Brain microvascular endothelial cell (primary cell): Measurements from ENCODE around the gene EFNA5.

Source experiments
- DNase-seq: peaks from one replicate; pipeline ENCODE4 v3.0.0-alpha.2; 2020
- H3K27ac ChIP-seq: fragments of 250-450 bp; sonication (Bioruptor Pico); 2 replicates; pipeline ENCODE4 v1.5.1; 2020; ENCODE audit warnings: mild to moderate bottlenecking, moderate library complexity
- H3K27me3 ChIP-seq: fragments of 250-450 bp; sonication (Bioruptor Pico); replicated peaks from 2 replicates; pipeline ENCODE4 v1.5.1; 2020; ENCODE audit warnings: mild to moderate bottlenecking
- H3K36me3 ChIP-seq: fragments of 250-450 bp; sonication (Bioruptor Pico); replicated peaks from 2 replicates; pipeline ENCODE4 v1.5.1; 2020; ENCODE audit warnings: mild to moderate bottlenecking
- H3K4me3 ChIP-seq: 2 replicates; pipeline ENCODE4 v1.5.1; 2011; ENCODE audit warnings: low read depth, mild to moderate bottlenecking, control low read depth, low read length, moderate library complexity
- in situ Hi-C: cut with HindIII; loops from 2 replicates; pipeline ENCODE4 v1.10.0; 2017; ENCODE audit warnings: low sequenced_read_pairs, low pct_ligation_motif_present
- TF ChIP-seq, protein P1 (sequence below): IDR thresholded peaks from 2 replicates; pipeline ENCODE4 v1.5.1; 2011; ENCODE audit warnings: low read depth, mild to moderate bottlenecking, moderate library complexity, low read length, control low read depth, inconsistent platforms; ENCODE audit errors: missing control alignments

Gene EFNA5

GRCh38 chr5:107630184-107630583 is 40.6 kb downstream of the EFNA5 start:
- Histone ChIP-seq H3K36me3 (no peaks in the 10 kb centered on the region), H3K27me3 (no peaks in the 10 kb centered on the region), H3K27ac (no peak overlapping the region), H3K4me3 (no peak overlapping the region)
- in situ Hi-C loops: no loop called here
- TF ChIP-seq, protein P1, sequence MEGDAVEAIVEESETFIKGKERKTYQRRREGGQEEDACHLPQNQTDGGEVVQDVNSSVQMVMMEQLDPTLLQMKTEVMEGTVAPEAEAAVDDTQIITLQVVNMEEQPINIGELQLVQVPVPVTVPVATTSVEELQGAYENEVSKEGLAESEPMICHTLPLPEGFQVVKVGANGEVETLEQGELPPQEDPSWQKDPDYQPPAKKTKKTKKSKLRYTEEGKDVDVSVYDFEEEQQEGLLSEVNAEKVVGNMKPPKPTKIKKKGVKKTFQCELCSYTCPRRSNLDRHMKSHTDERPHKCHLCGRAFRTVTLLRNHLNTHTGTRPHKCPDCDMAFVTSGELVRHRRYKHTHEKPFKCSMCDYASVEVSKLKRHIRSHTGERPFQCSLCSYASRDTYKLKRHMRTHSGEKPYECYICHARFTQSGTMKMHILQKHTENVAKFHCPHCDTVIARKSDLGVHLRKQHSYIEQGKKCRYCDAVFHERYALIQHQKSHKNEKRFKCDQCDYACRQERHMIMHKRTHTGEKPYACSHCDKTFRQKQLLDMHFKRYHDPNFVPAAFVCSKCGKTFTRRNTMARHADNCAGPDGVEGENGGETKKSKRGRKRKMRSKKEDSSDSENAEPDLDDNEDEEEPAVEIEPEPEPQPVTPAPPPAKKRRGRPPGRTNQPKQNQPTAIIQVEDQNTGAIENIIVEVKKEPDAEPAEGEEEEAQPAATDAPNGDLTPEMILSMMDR: no peak
- DNase-seq: no peak

DNA sequence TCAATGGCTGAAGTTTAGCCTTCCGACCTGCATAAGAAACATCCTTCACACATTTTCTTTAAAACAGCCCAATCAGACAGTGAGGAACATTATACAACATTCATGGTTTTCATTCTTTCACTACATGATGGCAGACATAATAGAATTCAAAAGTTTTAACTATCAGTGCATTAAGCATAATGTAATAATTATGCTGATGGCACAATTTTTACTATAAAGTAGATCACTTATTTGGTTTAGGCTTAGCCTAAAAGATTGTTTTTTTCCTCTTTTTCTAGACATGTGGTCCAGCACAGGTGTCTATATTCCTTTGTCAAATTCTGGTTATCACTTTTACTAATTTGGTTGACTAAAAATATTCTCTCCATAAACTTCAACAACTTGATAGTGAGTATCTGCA is 46.5 kb downstream of the EFNA5 start:
- no peaks in the 10 kb centered on the region for H3K36me3 ChIP-seq
- in situ Hi-C loops: no loop called here
- H3K4me3 ChIP-seq: no peak overlapping the region
- H3K27ac ChIP-seq: no peak overlapping the region
- H3K27me3 ChIP-seq: no peaks in the 10 kb centered on the region
- no peak for DNase-seq
- TF ChIP-seq, protein P1: no peak

DNA sequence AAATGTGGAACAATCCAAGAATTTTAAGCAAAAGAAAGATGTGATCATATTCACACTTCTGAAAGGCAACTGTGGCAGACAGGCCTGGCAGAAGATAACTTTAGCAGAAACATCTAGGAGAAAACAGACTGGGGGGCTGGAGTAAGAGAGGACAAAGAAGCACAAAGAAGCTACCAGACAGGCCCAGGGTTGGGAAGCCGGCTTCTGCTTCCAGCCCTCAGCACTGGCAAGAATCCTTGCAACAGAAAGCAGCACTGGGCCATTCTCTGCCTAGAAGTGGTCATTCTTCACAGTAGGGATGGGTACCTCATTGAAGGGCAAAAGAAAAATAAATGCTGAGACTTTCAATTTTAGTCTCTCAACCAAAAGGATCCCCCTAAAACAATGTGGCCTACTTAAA is 49.6 kb downstream of the EFNA5 start:
- H3K27ac ChIP-seq: no peak overlapping the region
- DNase-seq: no peak
- H3K4me3 ChIP-seq: no peak overlapping the region
- TF ChIP-seq, protein P1: no peak
- H3K27me3 ChIP-seq: no peaks in the 10 kb centered on the region
- in situ Hi-C loops: no loop called here
- H3K36me3 ChIP-seq: no peaks in the 10 kb centered on the region

- DNase-seq: no peak
- H3K27ac ChIP-seq: no peak overlapping the region
- H3K27me3 ChIP-seq: no peaks in the 10 kb centered on the region
- H3K36me3 ChIP-seq: no peaks in the 10 kb centered on the region
- in situ Hi-C loops: no loop called here
- TF ChIP-seq, protein P1: no peak
- H3K4me3 ChIP-seq: no peak overlapping the region
Measured at GRCh38 chr5:107619781-107620180, 51.0 kb downstream of the EFNA5 start.

DNA sequence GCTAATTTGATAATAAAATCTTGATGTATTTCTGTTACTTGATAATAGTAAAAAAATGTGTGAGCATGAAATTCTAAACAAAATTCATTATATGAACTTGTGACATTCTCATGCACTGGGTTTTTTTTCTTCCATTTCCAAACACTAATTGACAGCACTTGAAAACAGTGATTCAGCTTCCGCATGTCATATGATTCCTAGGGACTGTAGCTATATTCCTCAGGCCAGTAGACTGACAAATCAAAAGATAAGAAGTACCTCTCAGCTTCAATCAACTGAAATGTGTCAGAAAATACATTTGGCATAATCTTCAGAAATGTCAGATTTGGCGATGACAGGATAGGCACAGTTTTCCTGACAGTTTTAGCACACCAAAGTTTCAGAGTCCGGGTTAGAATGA is 52.5 kb downstream of the EFNA5 start:
- no peaks in the 10 kb centered on the region for H3K27me3 ChIP-seq
- no peak overlapping the region for H3K27ac ChIP-seq
- no peaks in the 10 kb centered on the region for H3K36me3 ChIP-seq
- in situ Hi-C loops: no loop called here
- H3K4me3 ChIP-seq: no peak overlapping the region
- peak; percentile 31 for DNase-seq
- TF ChIP-seq, protein P1: no peak

GRCh38 chr5:107617052-107617451 is 53.7 kb downstream of the EFNA5 start:
- TF ChIP-seq, protein P1: no peak
- Histone ChIP-seq H3K36me3 (no peaks in the 10 kb centered on the region), H3K27ac (no peak overlapping the region), H3K4me3 (no peak overlapping the region), H3K27me3 (no peaks in the 10 kb centered on the region)
- in situ Hi-C loops: no loop called here
- DNase-seq: no peak
